Stimulated activated CD4-positive, alpha-beta T cell treated with anti-CD3 and anti-CD28 coated beads, Interleukin-15, amount 100 ng/mL, for 48 hours (primary cell): ENCODE measurements around the gene AHR.
"Not testable (repeated sequence)": the region's sequence is repeated elsewhere in the genome, so short reads cannot be mapped to it uniquely, and the experiment has no call there.

Experiments used
- DNase-seq, 2 donors: peaks; one replicate each; pipeline ENCODE4 v3.0.0-alpha.2; 2020; ENCODE audit warnings: low read depth in 2 of 2

AHR gene

GRCh38 chr7:17376595-17376994, 78.1 kb downstream of the AHR start:
- no peak for DNase-seq

- DNase-seq, result no peak
These were observed 82.5 kb downstream of the AHR start for GRCh38 chr7:17380736-17381662.

GRCh38 chr7:17382408-17383354, 84.2 kb downstream of the AHR start:
- not testable (repeated sequence) for DNase-seq

- no peak for DNase-seq
These were observed 85.9 kb downstream of the AHR start for GRCh38 chr7:17384400-17384799.

- DNase-seq, result no peak
These were observed 87.2 kb downstream of the AHR start for GRCh38 chr7:17385612-17386011.

GRCh38 chr7:17390392-17390791, 91.9 kb downstream of the AHR start:
- DNase-seq, result no peak

- DNase-seq, result no peak
These were observed 92.9 kb downstream of the AHR start for GRCh38 chr7:17391366-17391765.

- DNase-seq, result no peak
These were observed 94.4 kb downstream of the AHR start for GRCh38 chr7:17392846-17393245.

- not testable (repeated sequence) for DNase-seq
These were observed 96.1 kb downstream of the AHR start for GRCh38 chr7:17394563-17394962.
